ENCODE results near the gene PCDHA9.
"Not testable (repeated sequence)": the region's sequence is repeated elsewhere in the genome, so short reads cannot be mapped to it uniquely, and the experiment has no call there.

PCDHA9 gene

GRCh38 chr5:140834439-140835008 lies 13.7 kb upstream of the PCDHA9 start:
- not testable (repeated sequence) for DNase-seq

- no peak for DNase-seq
These were observed 12.3 kb upstream of the PCDHA9 start for GRCh38 chr5:140835622-140836510.

- no peak for DNase-seq
These were observed 6.9 kb upstream of the PCDHA9 start, which contains the start of gene PCDHA8 for GRCh38 chr5:140840978-140841962. TSS of gene PCDHA8 (plus strand) at chr5:140841187. CDS start at chr5:140841322, 135 bp downstream.

- DNase-seq, result no peak
These were observed 5.1 kb upstream of the PCDHA9 start for GRCh38 chr5:140842798-140843733.

GRCh38 chr5:140849831-140850634 lies 1.9 kb downstream of the PCDHA9 start:
- DNase-seq, result not testable (repeated sequence)

- no peak for DNase-seq
These were observed 7.8 kb downstream of the PCDHA9 start, which contains the start of gene PCDHA10 for GRCh38 chr5:140855772-140856674. TSS of gene PCDHA10 (plus strand) at chr5:140855897. CDS start at chr5:140856049, 152 bp downstream.

- DNase-seq, result no peak
These were observed 9.2 kb downstream of the PCDHA9 start for GRCh38 chr5:140857177-140857986.

- no peak for DNase-seq
These were observed 9.7 kb downstream of the PCDHA9 start for GRCh38 chr5:140857987-140858240.

GRCh38 chr5:140862441-140863295 lies 14.5 kb downstream of the PCDHA9 start:
- DNase-seq, result no peak

GRCh38 chr5:140868721-140869554 lies 20.8 kb downstream of the PCDHA9 start, which contains the start of gene PCDHA11:
TSS of gene PCDHA11 (plus strand) at chr5:140868957. CDS start at chr5:140869104, 147 bp downstream.
- DNase-seq, result no peak

- DNase-seq, result no peak
These were observed 21.3 kb downstream of the PCDHA9 start for GRCh38 chr5:140869555-140869886.

GRCh38 chr5:140870221-140871201 lies 22.3 kb downstream of the PCDHA9 start:
- no peak for DNase-seq

- DNase-seq, result no peak
These were observed 27.2 kb downstream of the PCDHA9 start, which contains the start of gene PCDHA12 for GRCh38 chr5:140875085-140876065. TSS of gene PCDHA12 (plus strand) at chr5:140875308. CDS start at chr5:140875473, 165 bp downstream.

GRCh38 chr5:140876541-140877261 lies 28.5 kb downstream of the PCDHA9 start:
- DNase-seq, result not testable (repeated sequence)
